Sigmoid colon (tissue), 4 donors: ENCODE results near the gene PBX3.

Experiments used
- EP300 ChIP-seq, 4 donors: sonication (generic); formaldehyde crosslinking; IDR thresholded peaks; one replicate each; pipeline ENCODE4 v1.6.1; 2017; ENCODE audit warnings: antibody characterized with exemption in 4 of 4
- POLR2A ChIP-seq, 2 donors: fragments of 450-650 bp; IDR thresholded peaks; one replicate each; pipeline ENCODE4 v1.6.1; 2016; ENCODE audit warnings: antibody characterized with exemption in 2 of 2, mild to moderate bottlenecking in 2 of 2, moderate library complexity in 2 of 2
- POLR2AphosphoS5 ChIP-seq, 4 donors: sonication (generic); formaldehyde crosslinking; IDR thresholded peaks; one replicate each; pipeline ENCODE4 v1.6.1; 2017; ENCODE audit warnings: antibody characterized with exemption in 4 of 4
- TF ChIP-seq, protein P1 (sequence below), 4 experiments: fragments of 450-650 bp in 3 of 4; fragments of 200-600 bp in 1 of 4; IDR thresholded peaks; one replicate each; pipeline ENCODE4 v1.5.1; 2016 to 2019; ENCODE audit warnings: antibody characterized with exemption in 4 of 4, mild to moderate bottlenecking in 3 of 4, moderate library complexity in 2 of 4

DNA sequence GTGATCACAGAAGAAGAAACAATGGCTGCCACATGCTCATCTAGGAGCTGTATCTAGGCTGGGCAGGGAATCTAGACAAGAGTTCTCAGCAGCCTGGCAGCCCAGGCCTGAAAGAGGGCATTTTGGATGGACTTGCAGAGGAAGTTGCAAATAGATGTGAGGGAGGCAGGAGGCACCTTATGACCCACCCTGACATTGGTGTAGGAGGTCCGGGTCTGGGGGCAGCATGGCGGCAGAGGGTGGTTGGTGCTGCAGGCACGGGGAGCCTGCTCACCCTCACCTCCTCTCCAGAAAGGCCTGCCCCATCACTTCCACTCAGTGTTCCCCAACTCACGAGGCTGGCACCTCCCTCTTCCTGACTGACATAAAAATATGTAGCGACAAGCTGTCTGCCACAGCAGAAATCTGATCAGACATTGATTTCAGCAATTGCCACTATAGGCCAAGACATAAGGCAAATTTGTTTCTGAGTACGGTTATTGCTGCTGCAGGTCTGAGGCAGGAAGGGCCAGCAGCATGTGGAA is 217.6 kb downstream of the PBX3 start:
- TF ChIP-seq, protein P1, sequence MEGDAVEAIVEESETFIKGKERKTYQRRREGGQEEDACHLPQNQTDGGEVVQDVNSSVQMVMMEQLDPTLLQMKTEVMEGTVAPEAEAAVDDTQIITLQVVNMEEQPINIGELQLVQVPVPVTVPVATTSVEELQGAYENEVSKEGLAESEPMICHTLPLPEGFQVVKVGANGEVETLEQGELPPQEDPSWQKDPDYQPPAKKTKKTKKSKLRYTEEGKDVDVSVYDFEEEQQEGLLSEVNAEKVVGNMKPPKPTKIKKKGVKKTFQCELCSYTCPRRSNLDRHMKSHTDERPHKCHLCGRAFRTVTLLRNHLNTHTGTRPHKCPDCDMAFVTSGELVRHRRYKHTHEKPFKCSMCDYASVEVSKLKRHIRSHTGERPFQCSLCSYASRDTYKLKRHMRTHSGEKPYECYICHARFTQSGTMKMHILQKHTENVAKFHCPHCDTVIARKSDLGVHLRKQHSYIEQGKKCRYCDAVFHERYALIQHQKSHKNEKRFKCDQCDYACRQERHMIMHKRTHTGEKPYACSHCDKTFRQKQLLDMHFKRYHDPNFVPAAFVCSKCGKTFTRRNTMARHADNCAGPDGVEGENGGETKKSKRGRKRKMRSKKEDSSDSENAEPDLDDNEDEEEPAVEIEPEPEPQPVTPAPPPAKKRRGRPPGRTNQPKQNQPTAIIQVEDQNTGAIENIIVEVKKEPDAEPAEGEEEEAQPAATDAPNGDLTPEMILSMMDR (IDR thresholded peaks at IDR 0.05), result no peak
- TF ChIP-seq POLR2A (IDR thresholded peaks at IDR 0.05) (no peak), EP300 (IDR thresholded peaks at IDR 0.05) (no peak), POLR2AphosphoS5 (IDR thresholded peaks at IDR 0.05) (no peak)
